GM12892 (cell line): ENCODE results near the gene UBA1.

Experiments used
- POLR2A ChIP-seq: IDR thresholded peaks from 2 replicates; pipeline ENCODE4 v1.6.1; 2011; ENCODE audit warnings: low read depth, low read length, control low read depth
- POLR2AphosphoS5 ChIP-seq: IDR thresholded peaks from 2 replicates; pipeline ENCODE4 v1.6.1; 2011; ENCODE audit warnings: low read depth, low read length, control low read depth
- TAF1 ChIP-seq: IDR thresholded peaks from 2 replicates; pipeline ENCODE4 v1.6.1; 2011; ENCODE audit warnings: low read depth, mild to moderate bottlenecking, control low read depth, low read length, borderline replicate concordance

GRCh38 chrX:47226071-47226470 is 32.4 kb downstream of the UBA1 start:
- TF ChIP-seq POLR2A (no peak), POLR2AphosphoS5 (no peak), TAF1 (no peak)
